GM19463 (cell line): ENCODE results near the gene PDF.
"Not testable (repeated sequence)": the region's sequence is repeated elsewhere in the genome, so short reads cannot be mapped to it uniquely, and the experiment has no call there.

Experiments
- ATAC-seq: cut with Tn5 transposase; IDR thresholded peaks from one replicate; pipeline ENCODE4 v1.9.1; 2021; ENCODE audit warnings: mild to moderate bottlenecking, moderate library complexity; ENCODE audit not compliant: unreplicated experiment

Gene PDF

GRCh38 chr16:69330286-69331109 lies at the start of gene PDF:
TSS of gene PDF (minus strand) at chr16:69330588. CDS start at chr16:69330570, 18 bp downstream.
- peak; percentile 96 for ATAC-seq

GRCh38 chr16:69378760-69379159 lies 48.4 kb upstream of the PDF start:
- no peak for ATAC-seq

GRCh38 chr16:69378036-69378435 lies 47.6 kb upstream of the PDF start:
- ATAC-seq, result no peak

GRCh38 chr16:69376393-69377059 lies 46.1 kb upstream of the PDF start:
- no peak for ATAC-seq

GRCh38 chr16:69373019-69373418 lies 42.6 kb upstream of the PDF start:
- ATAC-seq, result no peak

GRCh38 chr16:69371564-69371963 lies 41.2 kb upstream of the PDF start:
- no peak for ATAC-seq

- no peak for ATAC-seq
Measured at GRCh38 chr16:69368866-69369265, 38.5 kb upstream of the PDF start.

- no peak for ATAC-seq
Measured at GRCh38 chr16:69367980-69368379, 37.6 kb upstream of the PDF start.

- no peak for ATAC-seq
Measured at GRCh38 chr16:69366431-69366830, 36.0 kb upstream of the PDF start.

GRCh38 chr16:69365901-69366300 lies 35.5 kb upstream of the PDF start:
- no peak for ATAC-seq

- no peak for ATAC-seq
Measured at GRCh38 chr16:69364088-69364487, 33.7 kb upstream of the PDF start.

GRCh38 chr16:69363281-69363717 lies 32.9 kb upstream of the PDF start:
- ATAC-seq, result no peak

GRCh38 chr16:69360070-69360469 lies 29.7 kb upstream of the PDF start:
- not testable (repeated sequence) for ATAC-seq

GRCh38 chr16:69351309-69352027 lies 21.1 kb upstream of the PDF start, which contains the start of gene TMED6:
TSS of gene TMED6 (minus strand) at chr16:69351786. CDS start at chr16:69351753, 33 bp downstream.
- no peak for ATAC-seq

- ATAC-seq, result no peak
Measured at GRCh38 chr16:69350536-69351133, 20.2 kb upstream of the PDF start.

- no peak for ATAC-seq
Measured at GRCh38 chr16:69349536-69349935, 19.1 kb upstream of the PDF start.

- no peak for ATAC-seq
Measured at GRCh38 chr16:69348222-69348621, 17.8 kb upstream of the PDF start.

GRCh38 chr16:69346683-69347082 lies 16.3 kb upstream of the PDF start:
- ATAC-seq, result no peak

GRCh38 chr16:69345923-69346322 lies 15.5 kb upstream of the PDF start:
- no peak for ATAC-seq

- no peak for ATAC-seq
Measured at GRCh38 chr16:69344171-69344570, 13.8 kb upstream of the PDF start.

- ATAC-seq, result no peak
Measured at GRCh38 chr16:69340095-69340644, 9.8 kb upstream of the PDF start.
